MV-4-11 (cell line): ENCODE measurements around the gene CALM1.
"Not testable (repeated sequence)": the region's sequence is repeated elsewhere in the genome, so short reads cannot be mapped to it uniquely, and the experiment has no call there.

Source experiments
- DNase-seq: peaks from one replicate; lab custom pipeline; 2025; lab: John Stamatoyannopoulos, UW

The CALM1 gene

DNA sequence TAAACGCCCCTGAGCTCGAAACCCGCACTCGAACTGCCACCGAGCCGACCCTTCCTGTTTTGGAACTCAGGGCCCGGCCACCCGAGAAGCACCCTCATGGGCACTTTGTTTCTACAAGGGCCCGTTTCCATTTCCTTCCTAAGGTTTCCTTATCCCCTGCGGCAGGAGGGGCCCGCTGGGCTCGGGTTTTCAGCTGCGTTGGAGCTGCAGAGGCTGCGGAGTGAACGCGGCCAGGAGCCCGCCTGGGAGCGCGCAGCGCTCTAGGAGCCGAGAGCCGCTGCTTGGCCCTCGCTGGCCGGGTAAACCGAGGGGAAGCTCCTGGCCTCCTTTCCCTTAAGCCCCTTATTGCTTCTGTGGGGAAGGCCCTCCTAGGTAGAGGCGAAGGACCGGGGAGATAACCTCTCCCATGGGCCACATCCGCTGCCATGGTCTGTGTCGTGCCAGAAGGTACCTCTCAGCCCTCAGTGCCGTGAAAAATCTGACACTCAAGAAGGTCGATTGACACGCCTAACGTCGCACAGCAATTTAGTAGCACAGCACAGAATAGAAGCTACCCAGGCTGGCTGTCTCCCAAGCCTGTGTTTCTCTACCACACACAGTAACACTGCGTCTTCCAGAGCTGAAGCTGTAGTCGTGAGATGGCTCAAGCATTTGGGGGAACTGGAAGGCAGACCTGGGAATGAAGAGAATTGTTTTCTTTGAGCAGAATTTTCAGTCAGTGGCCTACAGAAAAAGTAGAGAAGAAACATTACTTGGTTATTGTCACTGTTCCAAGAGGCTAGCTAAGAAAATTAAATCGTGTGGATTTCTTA is 12.9 kb upstream of the CALM1 start:
- no peak for DNase-seq

DNA sequence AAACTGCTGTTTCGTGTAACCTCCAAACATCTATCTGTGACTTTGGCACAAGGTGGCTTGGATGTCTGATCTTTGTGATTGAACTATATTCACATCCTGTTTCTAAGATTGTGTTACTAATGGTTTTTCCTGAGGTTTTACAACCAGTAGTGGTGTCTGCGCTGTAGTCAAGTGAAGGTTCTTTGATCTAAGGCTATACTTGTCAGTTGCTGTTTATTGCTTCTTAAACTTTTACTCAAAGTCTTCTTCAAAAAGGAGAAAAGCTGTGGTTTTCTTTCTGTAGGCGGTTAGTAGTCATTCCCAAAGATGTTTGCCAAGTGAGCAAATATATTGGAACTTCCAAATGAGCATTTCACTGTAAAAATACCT is 12.3 kb upstream of the CALM1 start:
- DNase-seq = no peak

DNA sequence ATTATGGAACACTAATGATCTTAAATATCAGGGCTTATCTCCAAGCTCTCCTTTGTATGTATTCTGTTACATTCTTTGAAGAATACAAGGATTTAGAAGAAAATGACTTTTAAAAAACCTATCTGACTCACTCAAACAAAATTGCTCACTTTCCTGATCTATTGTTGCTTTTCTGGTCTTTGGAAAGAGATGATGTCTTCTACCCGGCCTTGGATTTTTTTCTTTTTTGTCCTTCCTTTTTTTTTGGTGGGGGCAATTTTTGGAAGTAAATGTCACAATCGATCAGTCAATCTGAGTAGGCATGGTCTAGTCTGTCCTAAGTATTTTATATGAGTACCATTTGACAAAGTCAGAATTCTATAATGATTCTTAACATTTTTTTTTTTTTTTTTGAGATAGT is 10.5 kb upstream of the CALM1 start:
- DNase-seq = no peak

DNA sequence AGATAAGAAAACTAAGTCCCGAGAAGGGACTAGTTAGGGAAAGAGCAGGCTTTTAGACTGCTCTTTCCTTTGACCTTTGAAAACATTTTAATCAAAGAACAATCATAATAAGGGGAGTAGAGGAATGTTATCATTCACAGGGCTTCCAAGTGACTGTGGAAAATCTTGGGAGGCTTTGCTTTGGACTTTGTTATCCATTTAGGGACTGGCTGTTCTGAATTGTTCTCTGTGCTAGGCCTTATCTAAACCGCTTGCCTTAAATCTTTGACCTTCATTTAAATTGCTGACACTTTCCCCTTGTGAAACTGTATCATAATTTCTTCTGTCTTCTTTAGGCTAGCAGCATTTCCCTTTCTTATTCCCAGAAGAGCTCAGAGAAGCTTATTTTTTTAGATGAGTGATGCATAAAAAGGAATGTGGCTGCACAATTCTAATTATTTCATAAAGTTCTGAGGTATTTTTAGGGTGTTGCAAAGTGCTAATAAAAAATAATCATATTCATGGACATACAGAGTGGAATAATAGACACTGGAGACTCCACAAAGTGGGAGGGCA is 9.5 kb upstream of the CALM1 start:
- no peak for DNase-seq

DNA sequence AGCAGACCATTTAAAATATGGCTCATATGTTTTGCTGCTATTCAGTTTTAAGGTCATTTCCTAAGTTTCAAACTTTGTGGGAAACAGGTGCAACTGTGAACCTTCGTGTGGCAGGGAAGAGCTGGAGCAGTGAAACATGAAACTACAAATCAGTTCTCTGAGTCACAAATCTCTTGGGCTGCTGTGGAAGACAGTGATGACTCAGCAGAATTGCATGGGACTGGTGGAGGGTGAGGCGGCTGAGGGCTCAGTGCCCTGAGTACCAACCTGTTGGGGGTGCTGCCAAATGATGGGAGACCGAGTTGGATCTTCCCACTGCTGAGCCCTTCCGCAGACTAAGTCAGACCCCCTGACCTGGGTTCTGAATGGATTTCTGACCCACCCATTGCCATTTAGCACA is 8.4 kb upstream of the CALM1 start:
- no peak for DNase-seq

DNA sequence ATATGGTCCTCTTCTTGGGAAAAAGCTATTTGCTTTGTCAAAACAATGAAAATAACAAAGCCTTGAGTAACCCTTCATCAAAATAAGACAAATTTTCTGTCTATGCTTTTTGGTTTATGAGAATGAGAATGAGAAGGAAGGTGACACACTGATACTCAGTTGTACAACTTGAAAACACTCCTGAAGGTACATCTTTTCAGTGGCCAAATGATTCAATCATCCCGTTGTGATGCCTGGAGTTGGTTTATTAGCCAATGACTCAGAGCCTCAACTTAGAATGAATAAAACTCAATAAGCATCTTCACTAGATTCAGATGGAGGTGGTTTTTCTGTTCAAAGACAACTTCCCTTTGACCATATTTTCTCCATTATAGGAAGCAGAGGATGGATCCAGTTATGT is 7.8 kb upstream of the CALM1 start:
- no peak for DNase-seq

DNA sequence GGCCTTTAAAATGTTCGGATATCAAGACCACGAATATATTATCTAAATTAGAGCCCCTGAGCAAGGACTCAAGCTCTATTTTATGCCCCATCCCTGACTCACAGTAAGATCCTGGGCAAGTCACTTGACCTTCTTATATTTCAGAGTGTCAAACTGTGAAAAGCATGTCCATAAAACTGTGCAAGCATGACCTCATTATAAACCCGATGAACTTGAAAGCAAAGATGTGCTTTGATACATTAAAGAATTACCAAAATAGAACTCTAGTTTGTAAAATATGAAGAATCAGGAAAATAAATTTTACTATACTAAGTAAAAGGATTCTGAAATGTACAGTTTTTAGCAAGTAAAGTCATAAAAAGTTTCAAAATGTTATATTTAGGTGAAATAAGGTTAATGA is 2.9 kb upstream of the CALM1 start:
- no peak for DNase-seq

DNA sequence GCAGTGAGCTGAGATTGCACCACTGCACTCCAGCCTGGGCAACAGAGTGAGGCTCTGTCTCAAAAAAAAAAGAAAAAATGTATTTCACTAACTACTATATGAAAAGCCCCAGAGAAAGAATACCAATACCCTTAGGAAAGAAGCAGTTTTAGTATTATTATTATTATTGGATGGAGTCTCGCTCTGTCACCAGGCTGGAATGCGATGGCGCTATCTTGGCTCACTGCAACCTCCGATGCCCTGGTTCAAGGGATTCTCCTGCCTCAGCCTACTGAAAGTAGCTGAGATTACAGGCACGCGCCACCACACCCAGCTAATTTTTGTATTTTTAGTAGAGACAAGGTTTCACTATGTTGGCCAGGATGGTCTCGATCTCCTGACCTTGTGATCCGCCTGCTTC is 2.0 kb upstream of the CALM1 start:
- DNase-seq = not testable (repeated sequence)

DNA sequence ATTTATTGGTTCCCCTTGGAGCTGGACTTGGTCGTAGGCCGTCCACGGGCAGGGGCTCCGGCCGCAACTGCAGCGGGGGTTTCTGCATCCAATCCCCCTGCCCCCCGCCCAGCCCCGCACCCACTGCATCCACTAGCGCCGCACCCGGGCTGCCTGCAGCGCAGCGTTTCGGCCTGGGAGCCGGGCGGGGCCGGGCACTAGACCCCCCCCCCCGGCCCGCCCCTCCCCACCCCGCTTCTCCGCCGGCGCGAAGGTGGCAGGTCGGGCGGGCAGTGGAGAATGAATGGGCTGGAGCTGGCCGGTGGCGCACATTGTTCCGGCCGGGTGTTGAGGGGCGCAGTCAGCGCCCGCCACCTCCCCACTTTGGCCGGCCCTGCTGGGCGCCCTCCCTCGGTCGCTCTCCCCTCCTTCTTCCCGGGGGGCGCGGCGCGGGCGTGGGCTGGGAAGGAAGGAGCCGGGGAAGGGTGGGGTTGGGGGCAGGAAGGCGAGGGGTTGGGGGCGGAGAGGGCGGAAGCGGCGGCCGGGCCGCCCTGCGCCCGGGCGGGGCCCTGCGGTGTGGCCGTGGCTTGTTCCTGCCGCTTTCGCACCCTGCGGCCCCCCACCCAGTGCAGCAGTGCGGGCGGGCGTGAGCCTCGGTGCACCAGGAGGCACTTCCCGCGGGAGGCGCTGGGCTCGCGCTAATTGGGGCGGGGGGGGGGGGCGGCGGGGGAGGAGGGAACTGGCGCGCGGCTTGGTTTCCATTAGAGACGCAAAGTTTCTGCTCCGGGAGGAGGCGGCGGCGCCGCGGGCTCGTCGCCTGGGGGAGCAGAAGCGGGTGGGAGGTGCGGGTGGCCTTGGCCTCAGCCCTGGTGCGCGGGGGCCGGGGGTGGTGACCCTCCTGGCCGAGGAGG is 841 bp downstream of the CALM1 start:
- peak; percentile 26 for DNase-seq

DNA sequence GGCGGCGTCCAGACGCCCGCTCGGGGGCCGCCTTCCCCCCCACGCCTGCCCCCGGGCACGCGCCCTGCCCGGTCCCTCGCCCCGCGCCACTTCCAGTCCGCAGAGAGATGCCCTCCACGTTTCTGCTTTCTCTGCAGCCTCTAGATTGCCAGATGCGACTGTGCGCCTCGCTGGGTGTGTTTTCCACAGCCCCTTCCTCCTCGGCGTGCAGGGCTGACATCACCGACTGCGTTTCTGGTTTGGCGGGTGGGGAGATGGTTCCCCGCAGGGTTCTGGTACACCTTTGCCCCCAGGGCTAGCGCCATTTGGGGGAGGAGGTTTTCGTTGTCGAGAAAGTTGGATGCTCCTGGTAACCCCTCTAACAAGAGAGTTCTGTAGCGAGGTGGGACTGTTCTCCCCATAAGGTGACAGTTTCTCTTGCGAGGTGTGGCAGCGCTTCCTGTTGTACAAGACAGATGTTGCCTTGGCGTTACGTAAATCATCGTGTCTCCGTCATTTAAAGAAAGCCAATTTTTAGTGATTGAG is 1.5 kb downstream of the CALM1 start:
- peak; percentile 19 for DNase-seq

DNA sequence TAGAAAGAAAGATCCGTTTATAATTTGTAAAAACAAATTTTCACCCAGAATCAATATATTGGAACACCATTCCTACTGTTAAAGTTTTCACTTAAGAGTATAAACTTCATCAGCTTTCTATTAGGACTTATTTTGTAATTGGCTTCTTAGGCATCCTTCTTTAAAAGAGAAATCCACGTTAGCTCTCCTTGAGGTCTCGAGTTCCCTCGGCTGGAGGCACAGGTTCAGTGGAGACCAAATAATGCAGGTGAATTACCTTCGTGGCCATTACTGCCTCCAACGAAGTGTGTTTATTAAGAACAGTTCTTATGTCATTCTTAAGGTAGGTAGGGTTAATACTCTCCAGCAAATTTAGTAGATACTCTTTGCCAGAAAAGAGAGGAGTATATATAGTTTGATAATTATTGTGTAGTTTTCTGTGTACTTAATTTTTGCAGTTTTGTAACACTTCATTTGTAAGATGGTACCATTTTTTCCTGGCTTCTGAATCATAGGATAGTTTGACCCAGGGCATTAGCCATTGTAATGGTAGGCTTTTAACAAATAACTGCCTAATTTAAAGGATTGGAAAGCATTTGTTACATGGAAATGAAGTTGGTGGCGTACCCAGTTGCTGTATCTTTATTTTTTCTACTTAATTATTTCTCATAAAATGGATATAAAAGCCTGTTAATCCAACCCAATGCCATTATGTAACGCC is 2.2 kb downstream of the CALM1 start:
- no peak for DNase-seq

DNA sequence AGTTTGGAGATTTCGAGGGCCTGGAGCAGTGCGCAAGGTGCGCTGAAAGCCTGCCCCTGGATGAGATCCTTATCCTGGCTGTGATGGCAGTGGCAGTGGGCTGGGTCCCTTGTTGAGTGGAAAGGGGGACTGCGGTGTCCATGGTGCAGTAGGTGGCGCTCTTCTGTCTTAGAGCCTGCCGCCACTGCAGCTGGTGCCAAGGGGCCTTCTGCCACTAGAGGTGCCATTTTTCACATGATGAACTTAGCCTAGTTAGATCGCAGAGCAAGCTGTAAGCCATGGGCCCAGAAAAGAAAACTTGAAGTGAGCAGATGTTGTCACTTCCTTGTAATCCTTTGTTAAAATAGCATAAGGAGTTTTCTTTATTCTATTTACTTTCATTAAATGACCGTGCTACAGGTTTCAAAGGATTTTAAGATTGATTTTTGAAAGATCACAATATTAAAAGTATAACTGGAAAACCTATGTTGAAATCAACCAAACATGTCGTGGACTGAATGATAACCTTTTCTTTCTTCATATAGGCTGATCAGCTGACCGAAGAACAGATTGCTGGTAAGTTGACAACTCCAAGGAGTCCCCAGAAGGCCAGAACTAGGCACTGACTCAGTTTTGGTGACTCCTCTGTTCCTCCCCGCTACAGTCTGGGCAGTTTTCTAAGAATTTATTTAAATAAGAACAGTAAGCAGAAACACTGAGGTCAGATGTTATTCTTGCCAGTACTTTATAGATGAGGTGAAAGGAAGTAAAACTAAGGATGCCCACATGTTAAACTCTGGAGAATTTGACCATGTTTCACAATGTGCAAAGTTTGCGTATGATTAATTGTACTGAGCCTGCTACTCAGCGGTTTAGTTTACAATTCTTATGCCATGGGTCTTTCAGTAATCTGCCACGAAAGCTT is 3.0 kb downstream of the CALM1 start:
- DNase-seq = peak; percentile 95

DNA sequence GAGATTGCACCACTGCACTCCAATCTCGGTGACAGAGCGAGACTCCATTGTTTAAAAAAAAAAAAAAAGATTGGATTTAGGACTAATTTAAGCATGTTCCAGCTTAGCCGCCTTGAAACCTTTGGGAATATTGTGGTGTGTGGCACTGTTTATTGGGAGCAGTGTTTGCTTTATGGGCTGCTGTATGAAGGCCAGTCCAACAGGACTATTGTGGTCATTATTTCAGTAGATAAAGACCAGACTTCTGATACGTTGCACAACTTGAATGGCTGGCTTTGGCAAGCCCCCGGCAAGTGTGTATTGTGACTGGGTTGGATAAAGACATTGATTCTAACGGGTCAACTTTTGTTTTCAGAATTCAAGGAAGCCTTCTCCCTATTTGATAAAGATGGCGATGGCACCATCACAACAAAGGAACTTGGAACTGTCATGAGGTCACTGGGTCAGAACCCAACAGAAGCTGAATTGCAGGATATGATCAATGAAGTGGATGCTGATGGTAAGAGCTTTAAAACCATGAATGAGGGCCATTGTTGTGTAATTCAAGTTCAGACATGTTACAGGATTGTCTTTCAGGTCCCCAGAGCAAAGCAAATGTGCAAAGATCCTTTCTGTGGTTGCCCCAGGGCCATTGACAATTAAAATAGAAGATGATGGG is 4.2 kb downstream of the CALM1 start:
- DNase-seq = no peak

DNA sequence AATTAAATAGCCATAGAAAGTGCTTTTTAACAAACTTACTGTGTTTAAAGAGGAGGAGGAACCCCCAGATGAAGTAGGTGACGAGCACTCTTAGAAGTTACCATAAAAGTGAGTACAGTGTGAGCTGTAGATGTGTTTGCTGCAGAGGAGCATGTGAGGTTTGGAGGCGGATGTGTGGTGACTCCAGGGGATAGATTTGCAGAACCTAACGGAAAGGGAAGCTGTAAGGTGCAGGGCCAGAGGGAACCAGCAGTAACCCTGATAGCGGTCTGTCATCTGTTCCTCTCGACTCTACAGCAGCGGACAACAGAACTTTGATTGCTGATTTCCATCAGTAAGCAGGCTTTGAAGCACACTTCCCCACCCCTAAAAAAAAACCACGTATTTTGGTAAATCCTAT is 5.2 kb downstream of the CALM1 start:
- peak; percentile 32 for DNase-seq

DNA sequence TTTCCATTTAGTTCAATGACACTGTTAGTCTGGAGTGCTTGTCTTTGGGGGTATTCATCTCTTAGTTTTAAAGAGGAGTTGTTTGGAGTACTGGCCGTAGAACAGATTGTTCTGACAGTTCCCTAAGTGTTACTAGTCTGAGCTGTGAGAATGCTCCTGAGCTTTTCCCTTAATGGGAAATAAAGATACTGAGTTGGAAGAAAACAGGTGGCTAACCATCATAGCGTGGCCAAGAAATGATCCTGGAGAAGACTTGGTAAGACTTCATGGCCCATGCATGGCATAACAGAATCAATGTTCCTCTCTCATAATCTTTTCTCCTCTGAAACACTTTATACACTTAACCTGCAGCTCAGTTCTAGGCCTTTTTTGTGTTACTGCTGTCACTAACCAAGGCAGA is 6.2 kb downstream of the CALM1 start:
- DNase-seq = no peak

DNA sequence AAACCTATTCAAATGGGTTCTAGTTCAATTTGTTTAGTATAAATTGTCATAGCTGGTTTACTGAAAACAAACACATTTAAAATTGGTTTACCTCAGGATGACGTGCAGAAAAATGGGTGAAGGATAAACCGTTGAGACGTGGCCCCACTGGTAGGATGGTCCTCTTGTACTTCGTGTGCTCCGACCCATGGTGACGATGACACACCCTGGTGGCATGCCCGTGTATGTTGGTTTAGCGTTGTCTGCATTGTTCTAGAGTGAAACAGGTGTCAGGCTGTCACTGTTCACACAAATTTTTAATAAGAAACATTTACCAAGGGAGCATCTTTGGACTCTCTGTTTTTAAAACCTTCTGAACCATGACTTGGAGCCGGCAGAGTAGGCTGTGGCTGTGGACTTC is 8.3 kb downstream of the CALM1 start:
- no peak for DNase-seq

DNA sequence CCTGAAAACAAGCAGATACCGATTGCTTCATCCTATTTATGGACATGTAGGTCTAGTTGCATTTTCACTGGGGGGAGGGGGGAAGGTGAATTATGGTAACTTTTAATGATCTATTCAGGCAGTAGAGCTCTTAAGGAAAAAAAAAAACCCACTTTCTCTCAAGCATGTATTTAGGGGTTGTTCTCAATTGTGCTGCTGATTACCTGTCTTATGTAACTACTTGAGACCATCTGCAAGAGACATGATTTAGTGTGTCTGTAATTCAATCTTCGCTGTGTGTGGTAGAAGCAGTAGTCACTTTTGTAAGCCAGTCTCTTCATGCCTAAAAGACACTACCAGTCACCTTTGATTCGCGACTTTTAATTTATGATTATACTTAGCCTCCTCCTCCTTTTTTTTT is 8.9 kb downstream of the CALM1 start:
- DNase-seq = no peak

DNA sequence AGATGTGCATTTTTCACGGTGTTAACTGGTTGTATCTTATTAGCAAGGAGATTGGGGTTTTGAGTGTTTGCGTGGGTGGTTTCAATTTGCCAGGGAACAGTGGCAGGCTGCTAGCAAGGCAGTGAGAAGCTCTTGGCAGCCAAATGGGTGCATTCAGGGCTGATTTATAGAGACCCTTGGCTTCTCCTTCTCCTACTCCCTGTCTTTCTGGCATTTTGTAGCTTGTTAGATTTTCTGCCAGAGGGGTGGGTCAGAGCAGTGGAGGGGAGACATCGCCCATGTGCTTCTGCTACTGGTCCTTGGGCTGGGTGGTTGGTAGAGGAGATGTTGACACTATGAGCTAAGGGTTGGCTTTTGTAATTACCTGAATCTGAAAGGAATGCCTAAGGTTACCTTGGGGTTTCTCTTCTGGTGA is 9.6 kb downstream of the CALM1 start:
- DNase-seq = no peak

DNA sequence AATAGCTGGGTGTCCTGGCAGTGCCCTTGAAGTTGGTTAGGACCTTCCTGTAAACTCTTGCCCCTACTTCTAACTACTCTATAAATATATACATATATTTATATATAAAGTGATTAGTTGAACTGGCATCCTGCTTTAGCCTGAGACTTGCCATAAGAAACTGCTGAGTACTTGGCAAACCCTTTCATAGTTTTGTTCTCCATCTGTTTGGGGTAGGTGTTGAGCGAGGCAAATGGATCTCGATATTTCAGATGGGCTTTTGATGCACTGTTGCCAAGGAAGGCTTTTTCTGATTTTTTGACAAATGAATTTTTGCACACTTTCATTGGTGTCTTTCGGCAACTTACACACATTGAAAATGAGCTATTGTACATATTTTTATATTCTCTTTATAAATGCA is 10.4 kb downstream of the CALM1 start:
- no peak for DNase-seq

DNA sequence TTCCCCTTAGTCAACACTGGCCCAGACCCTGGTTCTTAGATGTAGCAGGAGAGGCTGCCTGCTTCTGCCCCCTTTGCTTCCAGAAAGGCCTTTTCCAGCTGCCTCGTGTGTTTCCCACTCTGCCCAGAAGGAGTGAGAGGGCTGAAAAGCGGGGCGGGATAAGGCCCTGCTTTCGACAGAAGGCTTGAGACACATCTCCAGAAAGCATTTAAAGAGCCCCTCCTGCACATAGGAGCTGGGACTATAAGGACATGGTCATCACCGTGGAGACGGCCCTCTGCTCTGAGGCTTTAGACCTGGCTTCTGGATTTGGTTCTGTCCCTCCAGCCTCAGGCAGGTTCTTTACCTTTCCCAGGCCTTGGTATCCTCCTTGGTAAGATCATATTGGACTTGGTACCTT is 11.9 kb downstream of the CALM1 start:
- no peak for DNase-seq
